ENCODE measurements around the gene HELT. TPM values are rescaled to one million over a fixed set of nuclear protein-coding genes. Genes with fewer than 3 reads are reported as not detected.

The HELT gene
- total and polyA plus RNA-seq, 11 donors, result not detected

DNA sequence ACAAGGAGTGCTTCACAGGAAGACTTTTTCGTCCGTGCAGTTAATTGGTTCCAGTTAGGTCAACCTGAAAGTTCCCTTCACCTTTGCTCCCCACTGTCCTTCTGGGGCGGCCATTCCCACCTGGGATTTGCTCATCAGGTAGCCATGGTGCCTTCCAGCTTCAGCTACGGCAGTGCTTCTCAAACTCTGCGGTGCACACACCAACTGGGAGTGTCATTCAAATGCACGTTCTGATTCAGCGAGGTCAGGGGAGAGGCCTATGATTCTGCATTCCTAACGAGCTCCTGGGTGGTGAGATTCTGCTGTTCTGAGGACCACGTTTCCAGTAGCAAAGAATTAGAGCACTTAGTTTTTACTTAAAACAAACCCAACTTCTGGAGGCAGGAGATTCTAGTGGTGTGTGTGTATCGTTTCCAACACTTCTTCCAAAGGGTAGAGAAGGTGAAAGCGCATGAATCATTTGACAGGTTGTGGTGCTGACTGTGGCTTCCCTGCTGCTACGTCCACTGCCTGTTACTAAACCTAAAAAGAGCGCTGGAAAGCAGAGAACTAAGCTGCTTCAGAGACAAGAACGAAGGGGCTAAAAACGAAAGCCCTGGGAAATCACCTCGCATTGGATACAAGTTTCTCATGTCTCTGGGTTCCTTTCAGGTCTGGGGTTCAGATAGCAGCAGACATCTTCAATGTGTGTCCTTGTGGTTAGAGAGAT lies 4.7 kb upstream of the HELT start:
- intact Hi-C loops (cut with DNase I), result no loop called here
- Histone ChIP-seq H3K4me1 (peaks cover 0 to 28% (median 2%) of the 10 kb centered on the region in 12 donors), H3K27ac (no peak overlapping the region), H3K9me3 (no peaks in the 10 kb centered on the region), H3K36me3 (no peaks in the 10 kb centered on the region), H3K27me3 (peaks cover 14 to 97% (median 62%) of the 10 kb centered on the region in 9 donors), H3K4me3 (no peak overlapping the region)
- TF ChIP-seq POLR2A (IDR thresholded peaks at IDR 0.05), result no peak
- TF ChIP-seq, protein P1, sequence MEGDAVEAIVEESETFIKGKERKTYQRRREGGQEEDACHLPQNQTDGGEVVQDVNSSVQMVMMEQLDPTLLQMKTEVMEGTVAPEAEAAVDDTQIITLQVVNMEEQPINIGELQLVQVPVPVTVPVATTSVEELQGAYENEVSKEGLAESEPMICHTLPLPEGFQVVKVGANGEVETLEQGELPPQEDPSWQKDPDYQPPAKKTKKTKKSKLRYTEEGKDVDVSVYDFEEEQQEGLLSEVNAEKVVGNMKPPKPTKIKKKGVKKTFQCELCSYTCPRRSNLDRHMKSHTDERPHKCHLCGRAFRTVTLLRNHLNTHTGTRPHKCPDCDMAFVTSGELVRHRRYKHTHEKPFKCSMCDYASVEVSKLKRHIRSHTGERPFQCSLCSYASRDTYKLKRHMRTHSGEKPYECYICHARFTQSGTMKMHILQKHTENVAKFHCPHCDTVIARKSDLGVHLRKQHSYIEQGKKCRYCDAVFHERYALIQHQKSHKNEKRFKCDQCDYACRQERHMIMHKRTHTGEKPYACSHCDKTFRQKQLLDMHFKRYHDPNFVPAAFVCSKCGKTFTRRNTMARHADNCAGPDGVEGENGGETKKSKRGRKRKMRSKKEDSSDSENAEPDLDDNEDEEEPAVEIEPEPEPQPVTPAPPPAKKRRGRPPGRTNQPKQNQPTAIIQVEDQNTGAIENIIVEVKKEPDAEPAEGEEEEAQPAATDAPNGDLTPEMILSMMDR (IDR thresholded peaks at IDR 0.05), result no peak
- WGBS, 4 donors, result 39 to 48% (median 47%) methylated on average over 16 of the region's 16 CpGs
- ATAC-seq (no peak), DNase-seq (no peak)

- intact Hi-C loops (cut with DNase I), result no loop called here
- WGBS, 4 donors, result 58 to 72% (median 62%) methylated on average over 5 of the region's 5 CpGs
- ATAC-seq, result no peak
- Histone ChIP-seq H3K9me3 (no peaks in the 10 kb centered on the region), H3K36me3 (no peaks in the 10 kb centered on the region), H3K27me3 (peaks cover 27 to 99% (median 77%) of the 10 kb centered on the region in 9 donors), H3K4me3 (no peak overlapping the region), H3K27ac (no peak overlapping the region), H3K4me1 (peaks cover 0 to 43% (median 8%) of the 10 kb centered on the region in 12 donors)
- TF ChIP-seq POLR2A (IDR thresholded peaks at IDR 0.05), result no peak
- TF ChIP-seq, protein P1 (IDR thresholded peaks at IDR 0.05), result no peak
- no peak for DNase-seq
Observed at GRCh38 chr4:185015108-185015507, 3.2 kb upstream of the HELT start.

DNA sequence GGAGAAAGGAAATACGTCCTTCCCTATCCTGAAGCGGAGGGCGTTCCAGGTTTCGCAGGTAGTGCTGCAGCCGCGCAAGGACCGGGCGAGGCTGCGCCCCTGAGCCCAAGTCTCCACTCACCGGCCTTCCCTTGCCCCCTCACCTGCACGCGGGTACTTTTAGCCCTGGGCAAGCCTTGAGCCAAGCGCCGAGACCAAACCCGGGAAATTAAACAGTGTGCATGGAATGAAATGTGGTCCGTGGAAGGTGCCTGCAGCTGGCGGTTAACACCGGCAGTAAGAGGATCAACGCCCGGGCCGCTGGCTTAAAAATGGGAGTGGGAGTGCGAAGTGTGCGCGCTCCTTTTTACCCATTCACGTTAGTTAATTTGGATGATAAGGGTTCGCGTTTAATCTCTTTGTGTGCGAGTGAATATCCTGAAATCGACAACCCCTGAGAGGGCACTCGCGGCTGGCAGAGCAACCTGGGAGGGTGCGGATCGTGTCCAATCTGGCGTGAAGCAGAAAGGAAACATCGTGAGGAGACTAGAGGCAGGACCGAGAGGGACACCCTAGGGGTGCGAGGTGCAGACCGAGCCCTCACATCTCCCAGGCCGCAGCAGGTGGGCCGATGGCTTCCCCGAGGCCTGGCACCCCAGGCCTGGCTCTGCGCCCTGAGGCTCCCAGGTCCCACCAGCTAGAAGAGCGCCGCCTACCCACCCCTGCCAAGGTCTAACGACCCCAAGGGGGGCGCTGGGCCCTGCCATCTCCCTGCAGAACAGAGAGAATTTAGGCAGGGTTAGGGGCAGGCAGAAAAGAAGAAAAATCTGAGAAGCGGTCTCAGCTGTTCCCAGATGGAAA lies 2.0 kb upstream of the HELT start:
- no peaks in the 10 kb centered on the region for H3K9me3 ChIP-seq
- peaks cover 0 to 55% (median 19%) of the 10 kb centered on the region in 12 donors for H3K4me1 ChIP-seq
- H3K27me3 ChIP-seq, result peaks cover 38 to 99% (median 84%) of the 10 kb centered on the region in 9 donors
- WGBS, 4 donors, result 3 to 4% (median 3%) methylated on average over 42 to 47 of the region's 47 CpGs
- no peak overlapping the region for H3K27ac ChIP-seq
- no peak for ATAC-seq
- no peaks in the 10 kb centered on the region for H3K36me3 ChIP-seq
- DNase-seq, result no peak
- no peak overlapping the region for H3K4me3 ChIP-seq
- intact Hi-C loops (cut with DNase I), result no loop called here
- no peak for TF ChIP-seq POLR2A (IDR thresholded peaks at IDR 0.05)
- TF ChIP-seq, protein P1 (IDR thresholded peaks at IDR 0.05), result no peak
